AG04449 (cell line): ENCODE data around the gene SAG.

ENCODE experiments used
- CTCF ChIA-PET: fragments of 350-600 bp; formaldehyde crosslinking; extraction: SDS; loops from one replicate; lab custom pipeline; 2021; ENCODE audit warnings: antibody characterized with exemption; lab: Yijun Ruan, JAX
- POLR2A ChIA-PET: fragments of 400-600, 350-600 bp; formaldehyde crosslinking; extraction: SDS; loops from one replicate; lab custom pipeline; 2020; ENCODE audit warnings: antibody characterized with exemption, inconsistent platforms; lab: Yijun Ruan, JAX
- DNase-seq: peaks from one replicate; pipeline ENCODE4 v3.0.0-alpha.2; 2010; ENCODE audit warnings: low read depth, low spot score
- H3K4me3 ChIP-seq: 2 replicates; pipeline ENCODE4 v1.5.1; 2011; ENCODE audit warnings: low read depth, mild to moderate bottlenecking, control low read depth, low read length
- TF ChIP-seq, protein P1 (sequence below): IDR thresholded peaks from one replicate; pipeline ENCODE4 v1.5.1; 2011; ENCODE audit warnings: mild to moderate bottlenecking, moderate library complexity, low read length, control low read depth, inconsistent platforms; ENCODE audit not compliant: insufficient read depth; ENCODE audit errors: missing control alignments

SAG gene

DNA sequence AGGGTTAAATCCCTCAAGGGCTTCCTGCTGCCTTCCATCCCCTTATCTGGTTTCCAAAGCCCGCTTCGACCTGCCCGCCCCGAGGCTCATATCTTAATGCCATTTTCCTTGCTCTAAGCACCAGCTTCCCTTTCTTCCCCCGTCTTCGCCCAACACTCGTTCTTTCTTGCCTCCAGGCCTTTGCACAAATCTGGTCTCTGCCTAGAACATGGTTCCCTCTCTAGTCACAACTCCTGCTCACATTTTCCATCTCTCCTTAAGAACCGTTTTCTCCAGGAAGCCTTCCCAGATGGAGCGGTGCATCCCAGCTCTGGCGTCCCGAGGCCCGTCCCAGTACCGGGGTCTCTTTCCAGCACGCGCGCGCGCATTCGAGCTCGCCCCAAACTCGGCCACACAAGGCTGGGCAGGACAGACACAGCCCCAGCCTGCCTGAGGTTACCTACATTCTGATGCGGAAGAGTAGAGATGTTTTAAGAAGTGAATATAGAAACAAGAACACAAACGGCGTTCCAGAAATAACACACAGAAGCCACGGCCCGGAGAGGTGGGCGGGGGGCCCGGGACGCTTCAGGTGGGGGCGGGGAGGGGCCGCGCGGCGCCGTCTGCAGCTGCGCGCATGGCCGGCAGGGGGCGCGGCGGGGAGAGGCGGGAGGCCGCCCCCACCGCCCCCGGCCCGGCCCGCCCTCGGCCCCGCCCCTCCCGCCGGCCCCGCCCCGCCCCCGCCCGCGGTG is 46.3 kb downstream of the SAG start, which contains the start of gene DGKD:
TSS of gene DGKD (plus strand) at position 726 of the 731 bp plus-strand sequence. CDS start 25 bp downstream, outside the sequence.
- TF ChIP-seq, protein P1, sequence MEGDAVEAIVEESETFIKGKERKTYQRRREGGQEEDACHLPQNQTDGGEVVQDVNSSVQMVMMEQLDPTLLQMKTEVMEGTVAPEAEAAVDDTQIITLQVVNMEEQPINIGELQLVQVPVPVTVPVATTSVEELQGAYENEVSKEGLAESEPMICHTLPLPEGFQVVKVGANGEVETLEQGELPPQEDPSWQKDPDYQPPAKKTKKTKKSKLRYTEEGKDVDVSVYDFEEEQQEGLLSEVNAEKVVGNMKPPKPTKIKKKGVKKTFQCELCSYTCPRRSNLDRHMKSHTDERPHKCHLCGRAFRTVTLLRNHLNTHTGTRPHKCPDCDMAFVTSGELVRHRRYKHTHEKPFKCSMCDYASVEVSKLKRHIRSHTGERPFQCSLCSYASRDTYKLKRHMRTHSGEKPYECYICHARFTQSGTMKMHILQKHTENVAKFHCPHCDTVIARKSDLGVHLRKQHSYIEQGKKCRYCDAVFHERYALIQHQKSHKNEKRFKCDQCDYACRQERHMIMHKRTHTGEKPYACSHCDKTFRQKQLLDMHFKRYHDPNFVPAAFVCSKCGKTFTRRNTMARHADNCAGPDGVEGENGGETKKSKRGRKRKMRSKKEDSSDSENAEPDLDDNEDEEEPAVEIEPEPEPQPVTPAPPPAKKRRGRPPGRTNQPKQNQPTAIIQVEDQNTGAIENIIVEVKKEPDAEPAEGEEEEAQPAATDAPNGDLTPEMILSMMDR, result peak; percentile 45
- ChIA-PET POLR2A (interaction anchor here (0.9 kb wide), 1 partner anchor 102 kb away, joined by 3 read pairs; the partner anchor contains the start of gene ATG16L1), CTCF (interaction anchor here (0.6 to 3.9 kb wide), 29 partner anchors 9 to 357 kb away, joined by 3 to 38 read pairs (median 4); no protein-coding TSS in a partner anchor)
- peak within 1 kb of the TSS; percentile 68 for H3K4me3 ChIP-seq
- no peak for DNase-seq

DNA sequence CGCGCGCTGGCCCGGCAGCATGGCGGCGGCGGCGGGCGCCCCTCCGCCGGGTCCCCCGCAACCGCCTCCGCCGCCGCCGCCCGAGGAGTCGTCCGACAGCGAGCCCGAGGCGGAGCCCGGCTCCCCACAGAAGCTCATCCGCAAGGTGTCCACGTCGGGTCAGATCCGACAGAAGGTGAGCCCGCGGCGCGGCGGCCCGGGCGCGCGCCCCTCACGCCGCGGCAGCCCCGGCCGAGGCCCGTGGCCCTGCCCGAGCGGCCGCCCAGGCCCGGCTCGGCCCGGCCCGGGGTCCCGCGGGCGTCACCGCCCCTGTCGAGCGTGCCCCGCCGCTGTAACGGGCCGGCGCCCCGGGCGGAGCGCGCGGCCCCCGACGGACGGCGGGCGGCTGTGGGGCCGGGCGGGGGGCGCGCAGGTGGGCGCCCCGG is 46.9 kb downstream of the SAG start:
- ChIA-PET CTCF (interaction anchor here (0.6 to 3.9 kb wide), 18 partner anchors 8 to 187 kb away, joined by 3 to 38 read pairs (median 5); no protein-coding TSS in a partner anchor), POLR2A (no interaction called here)
- H3K4me3 ChIP-seq, result peak overlapping the region; percentile 68

DNA sequence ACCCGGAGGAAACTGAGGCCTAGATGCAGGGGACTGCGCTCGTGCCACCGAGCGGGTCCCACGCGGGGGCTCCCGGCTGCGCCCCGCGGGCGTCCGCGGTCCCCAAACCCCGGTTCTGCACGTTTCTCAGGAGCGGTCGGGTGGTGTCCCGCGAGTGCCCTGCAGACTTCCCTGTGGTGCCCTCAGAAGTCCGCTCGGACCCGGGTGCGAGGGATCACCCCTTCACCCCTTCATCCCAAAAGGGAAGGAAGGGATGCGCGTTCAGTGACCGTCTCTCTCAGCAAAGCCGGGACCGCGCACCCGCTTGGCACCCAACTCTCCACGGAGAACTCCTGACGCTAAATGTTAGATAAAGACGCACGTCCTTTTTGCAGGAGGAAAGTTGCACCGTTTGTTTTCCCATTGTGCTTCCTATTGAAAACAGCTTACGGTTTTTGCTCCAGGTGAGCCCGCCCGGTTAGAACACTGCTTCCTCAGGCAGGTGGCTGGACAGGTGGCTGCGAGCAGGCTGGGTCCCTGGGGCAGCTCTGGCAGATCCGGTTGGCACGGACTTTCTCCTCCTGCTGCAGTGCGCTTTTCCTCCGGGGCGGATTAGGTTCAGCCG is 47.5 kb downstream of the SAG start:
- H3K4me3 ChIP-seq, result peak overlapping the region; percentile 68
- POLR2A ChIA-PET, result no interaction called here
- TF ChIP-seq, protein P1, result no peak
- CTCF ChIA-PET, result interaction anchor here (0.6 to 3.9 kb wide), 10 partner anchors 11 to 89 kb away, joined by 3 to 38 read pairs (median 6); no protein-coding TSS in a partner anchor
- DNase-seq, result no peak

More for the DNA sequence above, 46.9 kb downstream of the SAG start:
- DNase-seq, result no peak
- TF ChIP-seq, protein P1, result no peak

DNA sequence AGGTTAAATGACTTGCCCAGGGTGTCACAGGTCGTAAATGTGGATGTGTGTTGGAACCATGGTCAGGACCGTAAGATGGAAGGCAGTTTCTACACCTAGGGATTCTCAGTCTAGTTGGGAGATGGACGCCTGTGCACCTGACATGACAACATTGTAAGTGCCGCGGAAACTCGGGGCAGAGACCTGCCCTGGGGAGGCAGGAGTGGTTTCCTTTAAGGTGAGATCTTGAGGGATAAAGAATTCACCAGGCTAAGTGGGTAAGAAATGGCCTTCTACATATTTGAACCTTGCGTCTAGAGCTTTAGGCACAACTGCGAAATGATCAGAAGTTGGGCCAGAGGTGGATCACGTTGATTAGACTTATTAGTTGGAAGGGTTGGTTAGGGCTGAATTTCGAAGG is 48.3 kb downstream of the SAG start:
- no peak for DNase-seq
- TF ChIP-seq, protein P1, result no peak
- no peak overlapping the region for H3K4me3 ChIP-seq
- ChIA-PET CTCF (interaction anchor here (1.1 to 3.9 kb wide), 2 partner anchors 82 to 88 kb away, joined by 3 to 21 read pairs; no protein-coding TSS in a partner anchor), POLR2A (no interaction called here)

DNA sequence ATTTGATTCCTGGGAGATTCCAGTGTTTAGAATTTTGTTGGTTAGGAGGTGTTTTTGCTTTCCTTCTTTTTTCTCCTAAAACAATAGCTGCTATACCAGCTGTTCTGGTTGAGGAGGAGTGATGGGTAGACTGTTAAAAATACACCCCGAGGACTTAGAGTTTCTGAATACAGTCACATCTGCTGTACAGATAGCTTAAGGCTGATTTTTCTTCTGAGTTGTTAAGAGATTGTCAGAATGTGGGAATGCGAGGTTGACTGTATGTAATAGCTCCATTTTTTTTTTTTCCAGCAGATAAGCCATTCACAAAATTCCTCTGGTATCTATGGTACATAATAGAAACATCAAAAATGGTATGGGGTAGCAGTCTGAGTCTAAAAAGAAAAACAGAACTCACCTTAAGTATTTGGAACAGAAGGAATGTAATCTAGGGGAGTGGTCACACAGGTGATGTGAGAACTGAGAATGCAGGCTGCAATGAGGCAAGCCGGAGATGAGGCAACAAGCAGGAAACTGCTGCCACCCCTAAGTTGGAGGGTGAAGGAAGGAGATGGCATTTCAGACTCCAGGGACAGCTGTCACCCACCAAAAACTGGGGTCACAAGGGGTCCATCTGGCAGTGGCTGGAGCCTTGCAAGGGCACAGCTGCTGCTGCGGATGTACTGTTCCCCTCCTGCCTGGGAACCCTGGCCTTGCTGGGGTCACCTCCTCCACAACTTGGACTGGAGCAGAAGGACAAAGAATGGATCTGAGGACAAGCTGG is 49.1 kb downstream of the SAG start:
- H3K4me3 ChIP-seq, result no peak overlapping the region
- ChIA-PET CTCF (interaction anchor here (0.8 to 3.9 kb wide), 5 partner anchors 9 to 87 kb away, joined by 3 to 21 read pairs (median 5); no protein-coding TSS in a partner anchor), POLR2A (no interaction called here)
- TF ChIP-seq, protein P1, result no peak
- no peak for DNase-seq
